ENCODE results near the gene CASS4.

The CASS4 gene

GRCh38 chr20:56424931-56425330 lies 12.9 kb downstream of the CASS4 start:
- no peak for DNase-seq (ENCODE audit: low spot score)

- DNase-seq (ENCODE audit: low spot score) = no peak
Observed at GRCh38 chr20:56426026-56426425, 14.0 kb downstream of the CASS4 start.

GRCh38 chr20:56426926-56427325 lies 14.9 kb downstream of the CASS4 start:
- DNase-seq (ENCODE audit: low spot score) = no peak

GRCh38 chr20:56427797-56428196 lies 15.7 kb downstream of the CASS4 start:
- no peak for DNase-seq (ENCODE audit: low spot score)

- no peak for DNase-seq (ENCODE audit: low spot score)
Observed at GRCh38 chr20:56428410-56428809, 16.4 kb downstream of the CASS4 start.

GRCh38 chr20:56428881-56429280 lies 16.8 kb downstream of the CASS4 start:
- no peak for DNase-seq (ENCODE audit: low spot score)

GRCh38 chr20:56429502-56429901 lies 17.4 kb downstream of the CASS4 start:
- peak; percentile 17 for DNase-seq (ENCODE audit: low spot score)

- no peak for DNase-seq (ENCODE audit: low spot score)
Observed at GRCh38 chr20:56429941-56430340, 17.9 kb downstream of the CASS4 start.

GRCh38 chr20:56430461-56430860 lies 18.4 kb downstream of the CASS4 start:
- DNase-seq (ENCODE audit: low spot score) = no peak

- no peak for DNase-seq (ENCODE audit: low spot score)
Observed at GRCh38 chr20:56430957-56431356, 18.9 kb downstream of the CASS4 start.

GRCh38 chr20:56431471-56431870 lies 19.4 kb downstream of the CASS4 start:
- DNase-seq (ENCODE audit: low spot score) = no peak

- DNase-seq (ENCODE audit: low spot score) = no peak
Observed at GRCh38 chr20:56433221-56433879, 21.3 kb downstream of the CASS4 start.

GRCh38 chr20:56433880-56434255 lies 21.8 kb downstream of the CASS4 start:
- DNase-seq (ENCODE audit: low spot score) = no peak

- no peak for DNase-seq (ENCODE audit: low spot score)
Observed at GRCh38 chr20:56437196-56437960, 25.3 kb downstream of the CASS4 start.

- DNase-seq (ENCODE audit: low spot score) = no peak
Observed at GRCh38 chr20:56438284-56438683, 26.2 kb downstream of the CASS4 start.

- DNase-seq (ENCODE audit: low spot score) = no peak
Observed at GRCh38 chr20:56439771-56440291, 27.8 kb downstream of the CASS4 start.

- DNase-seq (ENCODE audit: low spot score) = no peak
Observed at GRCh38 chr20:56440346-56441007, 28.4 kb downstream of the CASS4 start.

- DNase-seq (ENCODE audit: low spot score) = no peak
Observed at GRCh38 chr20:56442389-56443365, 30.6 kb downstream of the CASS4 start.

- DNase-seq (ENCODE audit: low spot score) = no peak
Observed at GRCh38 chr20:56443654-56444540, 31.8 kb downstream of the CASS4 start.

GRCh38 chr20:56445130-56445529 lies 33.1 kb downstream of the CASS4 start:
- no peak for DNase-seq (ENCODE audit: low spot score)

- DNase-seq (ENCODE audit: low spot score) = no peak
Observed at GRCh38 chr20:56445540-56445939, 33.5 kb downstream of the CASS4 start.
